NCI-H2196 treated with DMSO at 0.1 percent for 48 hours (cell line): ENCODE data around the gene KCTD6.

ENCODE experiments used
- DNase-seq: peaks from one replicate; lab custom pipeline; 2025; ENCODE audit not compliant: unreplicated experiment; lab: John Stamatoyannopoulos, UW

KCTD6 gene

GRCh38 chr3:58485801-58486435 is 6.0 kb upstream of the KCTD6 start:
- no peak for DNase-seq

GRCh38 chr3:58487140-58487886 is 4.6 kb upstream of the KCTD6 start:
- DNase-seq = no peak

GRCh38 chr3:58488967-58489366 is 2.9 kb upstream of the KCTD6 start:
- DNase-seq = no peak

- DNase-seq = no peak
These were observed 915 bp upstream of the KCTD6 start for GRCh38 chr3:58490860-58491501.

- DNase-seq = no peak
These were observed 604 bp downstream of the KCTD6 start for GRCh38 chr3:58492494-58492905.

- no peak for DNase-seq
These were observed 2.2 kb downstream of the KCTD6 start for GRCh38 chr3:58494107-58494506.

GRCh38 chr3:58495101-58495500 is 3.2 kb downstream of the KCTD6 start:
- DNase-seq = no peak

- DNase-seq = no peak
These were observed 4.4 kb downstream of the KCTD6 start for GRCh38 chr3:58496206-58496857.

GRCh38 chr3:58497097-58497496 is 5.2 kb downstream of the KCTD6 start:
- no peak for DNase-seq

GRCh38 chr3:58502872-58503271 is 11.0 kb downstream of the KCTD6 start:
- no peak for DNase-seq

- no peak for DNase-seq
These were observed 15.6 kb downstream of the KCTD6 start for GRCh38 chr3:58507356-58508078.

GRCh38 chr3:58508437-58508836 is 16.5 kb downstream of the KCTD6 start:
- DNase-seq = no peak

GRCh38 chr3:58514405-58514804 is 22.5 kb downstream of the KCTD6 start:
- DNase-seq = no peak

GRCh38 chr3:58518291-58518789 is 26.4 kb downstream of the KCTD6 start:
- no peak for DNase-seq

GRCh38 chr3:58519668-58520402 is 27.9 kb downstream of the KCTD6 start:
- no peak for DNase-seq

GRCh38 chr3:58520403-58521335 is 28.8 kb downstream of the KCTD6 start:
- no peak for DNase-seq

GRCh38 chr3:58521336-58521670 is 29.4 kb downstream of the KCTD6 start:
- DNase-seq = no peak

GRCh38 chr3:58521917-58522631 is 30.2 kb downstream of the KCTD6 start:
- DNase-seq = no peak
